ENCODE results near the gene MED12L. TPM values are rescaled to one million over a fixed set of nuclear protein-coding genes. Genes with fewer than 3 reads are reported as not detected.

The MED12L gene
- total and polyA plus RNA-seq, 10 of the 15 experiments (the other 5 are each of a cell fraction or from before 2014, with no cell fraction given) = 0.01 to 0.06 (median 0.03) TPM; not detected in 2

- Histone ChIP-seq H3K27me3 (replicated peaks in 1 of 2; ENCODE audit: control insufficient read depth in 2 of 2, insufficient read depth in 2 of 2, low read length in 1 of 2) (peaks cover 0 to 3% of the 10 kb centered on the region in 2 experiments; a peak in 1 of 4 replicates), H3K79me2 (ENCODE audit: control insufficient read depth, insufficient read depth, low read length) (no peaks in the 10 kb centered on the region), H3K4me1 (ENCODE audit: control insufficient read depth, insufficient read depth, low read length) (no peaks in the 10 kb centered on the region), H2AFZ (ENCODE audit: control insufficient read depth, low read depth, low read length) (no peak overlapping the region), H3K4me2 (ENCODE audit: control insufficient read depth, insufficient read depth) (no peak overlapping the region), H3K9ac (ENCODE audit: control insufficient read depth, insufficient read depth, low read length) (no peak overlapping the region), H3K27ac (ENCODE audit: control insufficient read depth, insufficient read depth) (no peak overlapping the region), H3K9me3 (replicated peaks; ENCODE audit: control insufficient read depth, insufficient read depth, low read length) (no peaks in the 10 kb centered on the region), H4K20me1 (ENCODE audit: control insufficient read depth, insufficient read depth) (no peaks in the 10 kb centered on the region), H3K4me3 (no peak overlapping the region), H3K36me3 (ENCODE audit: control insufficient read depth in 2 of 2, insufficient read depth in 2 of 2, low read length in 1 of 2) (no peaks in the 10 kb centered on the region)
- SMC1A ChIA-PET (ENCODE audit: uncharacterized antibody, unreplicated experiment) = no interaction called here
- BruUV-seq (replicated peaks) = no TSS peak
- POLR2A ChIA-PET = no interaction called here
- ATAC-seq (peak; percentile 63), DNase-seq (ENCODE audit: low read depth, low spot score) (no peak), FAIRE-seq (no peak)
- intact Hi-C loops (cut with micrococcal nuclease; ENCODE audit: unreplicated experiment) = no loop called here
- CTCF ChIA-PET = no interaction called here
- no peak for TF ChIP-seq NFYB (IDR thresholded peaks at IDR 0.05; ENCODE audit: insufficient read depth, low read depth, low read length)
- TF ChIP-seq PRDM15 (CRISPR knock-in tag; IDR thresholded peaks at IDR 0.05) = no peak
- TF ChIP-seq TARDBP (IDR thresholded peaks at IDR 0.05; ENCODE audit: borderline replicate concordance) = no peak
- TF ChIP-seq TCF3 (IDR thresholded peaks at IDR 0.05; ENCODE audit: borderline replicate concordance, insufficient read depth, low read depth, low read length) = no peak
- no peak for TF ChIP-seq PBX3 (IDR thresholded peaks at IDR 0.05; ENCODE audit: insufficient replicate concordance, low read depth, low read length)
- TF ChIP-seq MAX (IDR thresholded peaks at IDR 0.05; ENCODE audit: low read depth, low read length) = no peak
- TF ChIP-seq SREBF1 (IDR thresholded peaks at IDR 0.05; ENCODE audit: low read length) = no peak
- no peak for TF ChIP-seq SUZ12 (IDR thresholded peaks at IDR 0.05; ENCODE audit: unreplicated experiment)
- in situ Hi-C loops (cut with MboI) = loop anchor here (25.0 kb wide), 1 partner anchor 598 kb away; the partner anchor contains the start of genes EIF2A and SERP1
- WGBS (ENCODE audit: insufficient coverage, insufficient replicate concordance, low lambda C conversion rate, missing lambda C conversion rate) = 1% methylated on average over 5 of the region's 5 CpGs
- RAD21 ChIA-PET (ENCODE audit: unreplicated experiment) = no interaction called here
Observed at GRCh38 chr3:151135541-151136337, 50.3 kb downstream of the MED12L start.

Data from GM12878 (cell line).